A549 treated with DMSO at 1 μM for 4 hours (cell line): ENCODE measurements around the gene OR6C65. TPM values are rescaled to one million over a fixed set of nuclear protein-coding genes. Genes with fewer than 3 reads are reported as not detected.

Experiments
- total RNA-seq: library from RNA; stranded (reverse); fragments of 200-300 nt; extraction: Qiagen RNA extraction; gene quantifications from 5 replicates; pipeline ENCODE4 v1.2.3, GENCODE V29; 2022; ENCODE audit warnings: low read depth

The OR6C65 gene
- total RNA-seq, result not detected in 5 replicates

GRCh38 chr12:55400229-55400628, at the start of gene OR6C65:
Gene OR6C65 (plus strand): TSS chr12:55400529. CDS start chr12:55400529, 0 bp downstream.

DNA sequence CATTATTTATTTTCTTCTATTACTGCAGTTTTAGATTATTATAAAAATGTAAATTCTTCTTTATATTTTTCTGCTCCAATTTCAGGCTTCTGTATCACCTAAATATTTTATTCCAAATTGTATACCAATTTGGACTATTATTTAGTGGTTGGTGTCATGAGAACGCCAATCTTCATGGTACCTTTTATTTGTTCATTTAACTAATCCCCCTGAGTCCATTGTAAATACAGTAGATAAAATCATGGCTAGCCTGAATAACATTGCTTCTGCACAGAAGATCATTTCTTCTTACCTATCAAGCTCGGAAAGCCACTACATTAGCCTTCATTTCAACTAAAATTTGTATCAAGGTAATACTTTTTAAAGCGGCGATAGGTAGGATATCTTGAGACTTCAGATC, 37.7 kb upstream of the OR6C65 start, which contains the start of gene OR6C75:
Gene OR6C75 (plus strand): TSS at position 301 of the 400 bp plus-strand sequence. CDS start 2,136 bp downstream, outside the sequence.

DNA sequence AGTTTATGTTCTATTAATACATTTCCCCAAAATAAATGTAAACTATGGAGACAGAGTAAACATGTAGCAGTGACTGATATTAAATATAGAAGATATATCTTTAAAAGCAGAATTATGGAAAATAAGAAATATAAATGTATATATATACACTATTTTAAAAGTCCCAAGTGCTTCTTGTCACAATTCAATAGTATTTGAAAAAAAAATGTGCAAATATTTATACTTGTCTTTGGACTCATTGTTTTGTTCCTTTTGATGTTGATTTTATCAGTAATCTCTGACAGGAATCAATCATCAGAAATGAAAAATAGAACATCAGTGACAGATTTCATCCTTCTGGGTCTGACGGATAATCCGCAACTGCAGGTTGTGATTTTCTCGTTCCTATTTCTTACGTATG, 25.6 kb downstream of the OR6C65 start, which contains the start of gene OR6C76:
Gene OR6C76 (plus strand): TSS at position 301 of the 400 bp plus-strand sequence. CDS start 0 bp downstream, at position 301.

DNA sequence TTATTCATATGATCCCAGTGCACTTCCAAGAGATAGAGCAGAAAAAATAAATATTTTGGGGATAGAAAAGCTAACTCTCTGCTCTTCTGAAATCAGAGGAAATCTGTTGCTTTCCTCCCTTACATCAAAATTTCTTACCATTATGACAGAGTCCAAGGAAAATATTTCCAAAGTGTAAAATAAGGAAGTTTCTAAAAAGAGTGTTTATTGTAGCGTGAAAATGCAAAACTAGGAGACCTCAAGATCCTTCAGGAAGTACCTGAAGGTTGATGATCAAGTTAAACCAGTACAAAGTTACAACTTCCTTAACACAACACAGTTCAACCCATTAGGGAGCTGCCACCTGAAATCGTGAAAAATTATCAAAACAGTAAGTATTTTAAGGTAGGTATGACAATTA, 43.4 kb downstream of the OR6C65 start, which contains the start of gene OR6C2:
Gene OR6C2 (plus strand): TSS at position 301 of the 400 bp plus-strand sequence. CDS start 8,138 bp downstream, outside the sequence.

Other genes with a start within 250 kb of the OR6C65 start
- gene OR10A7, start 179.5 kb upstream of the OR6C65 start, total RNA-seq, result not detected in 5 replicates
- gene OR6C74, start 155.9 kb upstream of the OR6C65 start, total RNA-seq, result not detected in 5 replicates
- gene OR6C6, start 104.0 kb upstream of the OR6C65 start, total RNA-seq, result not detected in 5 replicates
- gene OR6C1, start 86.2 kb upstream of the OR6C65 start, total RNA-seq, result not detected in 5 replicates
- gene OR6C3, start 69.8 kb upstream of the OR6C65 start, total RNA-seq, result not detected in 5 replicates
- not detected in 5 replicates for gene OR6C75, start 37.6 kb upstream of the OR6C65 start, total RNA-seq
- gene OR6C76, start 25.7 kb downstream of the OR6C65 start, total RNA-seq, result not detected in 5 replicates
- not detected in 5 replicates for gene OR6C2, start 43.5 kb downstream of the OR6C65 start, total RNA-seq
- not detected in 5 replicates for gene OR6C70, start 69.6 kb downstream of the OR6C65 start, total RNA-seq
- gene OR6C68, start 91.8 kb downstream of the OR6C65 start, total RNA-seq, result not detected in 5 replicates
- gene OR6C4, start 149.1 kb downstream of the OR6C65 start, total RNA-seq, result not detected in 5 replicates
- not detected in 5 replicates for gene OR2AP1, start 171.9 kb downstream of the OR6C65 start, total RNA-seq
- not detected in 5 replicates for gene OR10P1, start 236.4 kb downstream of the OR6C65 start, total RNA-seq